ENCODE data around the gene CBLB.

The CBLB gene

DNA sequence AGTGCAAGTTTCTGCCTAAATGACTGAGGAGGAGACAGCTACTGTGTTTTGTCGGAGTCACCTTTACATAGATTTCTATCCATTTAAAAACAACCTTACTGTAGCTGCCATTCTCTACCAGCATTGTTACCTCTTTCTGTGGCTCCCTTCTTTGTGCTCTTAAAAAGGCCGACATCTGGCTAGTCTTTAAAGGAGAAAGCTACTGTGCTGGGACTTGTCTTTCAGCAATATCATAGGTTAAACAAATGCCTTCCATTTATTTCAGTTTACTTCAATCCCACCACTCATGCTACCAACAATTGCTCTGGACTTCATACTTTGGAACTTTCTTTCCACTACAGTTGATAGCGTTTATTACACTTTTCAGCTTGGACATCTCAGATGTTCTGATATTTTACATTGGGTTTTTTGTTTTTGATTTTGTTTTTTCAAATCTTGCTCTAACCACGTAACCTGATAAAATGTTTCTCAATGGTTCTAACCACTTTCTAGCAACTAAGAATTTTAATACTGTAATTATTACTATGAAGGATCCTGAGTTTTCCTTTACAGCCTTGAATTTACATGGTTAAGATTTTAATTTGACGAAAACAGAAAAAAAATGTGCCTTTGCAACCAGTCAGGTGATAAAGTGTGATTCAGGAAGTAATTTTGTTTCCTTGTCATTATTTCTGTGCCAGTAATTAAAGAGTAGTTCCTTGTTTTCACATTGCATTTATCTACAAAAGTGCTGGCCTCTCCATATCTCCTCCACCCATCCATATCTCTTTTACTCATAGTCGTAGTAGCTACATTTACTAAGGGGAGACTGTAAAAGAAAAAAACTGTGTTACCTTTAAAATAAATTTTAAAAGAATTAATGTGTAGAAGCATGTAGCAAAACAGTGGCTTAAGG, 1.3 kb upstream of the CBLB start:
- peak in 1 of 2 experiments; percentile 61 for DNase-seq

DNA sequence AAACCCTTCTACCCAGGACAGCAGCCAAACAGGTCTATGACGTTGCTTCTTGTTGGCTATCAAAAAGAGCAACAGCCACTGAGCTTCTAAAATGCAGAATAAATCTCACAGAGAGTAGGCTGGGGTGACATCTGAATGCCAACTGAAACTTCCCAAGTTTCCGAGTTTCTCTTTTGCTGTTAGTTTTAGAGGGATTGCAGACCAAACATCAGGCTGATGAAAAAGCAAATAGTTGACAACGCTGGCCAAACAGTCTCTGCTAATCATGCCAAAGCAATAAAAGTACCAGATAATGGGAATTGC, 670 bp upstream of the CBLB start:
- peak in 1 of 2 experiments; percentile 46 for DNase-seq

DNA sequence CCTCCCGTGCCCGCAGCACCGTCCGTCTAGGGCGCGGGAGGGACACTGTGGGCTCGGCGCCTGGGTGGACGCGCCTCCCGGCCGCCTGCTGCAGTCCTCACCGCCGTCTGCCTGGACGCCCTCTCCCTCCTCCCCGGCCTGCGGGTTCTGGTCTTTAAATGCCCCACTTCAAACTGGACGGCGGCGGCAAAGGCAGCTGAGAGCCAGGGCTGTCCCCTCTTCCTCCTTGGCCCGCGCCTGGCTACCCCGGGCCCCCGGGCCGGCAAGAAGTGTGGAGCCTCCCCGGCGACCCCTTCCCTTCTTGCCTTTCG, 426 bp downstream of the CBLB start:
- peak; percentile 63 to 70 for DNase-seq

GRCh38 chr3:105867712-105868430, 941 bp downstream of the CBLB start:
- peak in 1 of 2 experiments; percentile 47 for DNase-seq

DNA sequence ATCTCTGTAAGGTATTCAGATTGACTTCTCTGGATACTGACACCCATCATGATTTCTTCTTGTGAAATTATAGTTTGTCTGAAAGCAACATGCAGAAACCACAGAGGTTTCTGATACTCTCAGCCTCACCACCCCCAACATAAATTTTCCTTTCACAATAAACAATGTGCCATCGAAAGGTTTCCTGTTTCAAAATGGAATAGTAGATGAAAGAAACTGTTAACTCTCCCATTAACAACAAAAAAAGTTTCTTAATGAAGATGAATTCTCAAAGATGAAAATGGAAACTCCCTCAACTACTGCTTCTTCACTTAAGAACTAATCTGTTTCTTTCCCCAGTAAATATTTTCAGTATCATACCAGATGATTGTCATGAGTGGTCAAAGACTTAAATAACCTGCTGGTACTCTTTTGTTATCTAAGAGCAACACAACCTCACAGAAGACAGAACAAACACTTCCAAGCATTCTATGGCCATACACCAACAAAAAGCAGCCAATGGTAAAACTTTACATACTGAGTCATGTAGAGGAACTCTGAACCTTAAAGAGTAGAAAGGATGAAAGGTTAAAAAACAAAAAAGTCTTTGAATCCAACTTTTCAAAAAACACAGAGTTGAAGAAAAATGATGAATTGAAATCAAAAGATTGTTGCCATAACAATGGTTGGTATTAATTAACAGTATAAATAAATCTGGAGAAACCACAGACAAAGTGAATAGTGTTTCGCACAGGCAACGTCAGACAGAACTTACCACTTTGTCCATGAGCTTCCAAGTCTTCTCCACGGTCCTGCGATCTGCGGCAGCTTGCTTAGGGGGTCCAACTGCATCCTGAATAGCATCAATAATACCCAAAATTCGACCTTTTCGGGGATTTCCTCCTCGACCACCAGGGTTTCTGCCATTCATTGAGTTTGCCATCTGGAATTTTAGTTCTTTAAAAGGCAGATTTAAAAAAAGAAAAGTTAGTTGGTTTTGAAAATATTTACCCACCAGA, 1.9 kb downstream of the CBLB start:
- DNase-seq, result no peak

DNA sequence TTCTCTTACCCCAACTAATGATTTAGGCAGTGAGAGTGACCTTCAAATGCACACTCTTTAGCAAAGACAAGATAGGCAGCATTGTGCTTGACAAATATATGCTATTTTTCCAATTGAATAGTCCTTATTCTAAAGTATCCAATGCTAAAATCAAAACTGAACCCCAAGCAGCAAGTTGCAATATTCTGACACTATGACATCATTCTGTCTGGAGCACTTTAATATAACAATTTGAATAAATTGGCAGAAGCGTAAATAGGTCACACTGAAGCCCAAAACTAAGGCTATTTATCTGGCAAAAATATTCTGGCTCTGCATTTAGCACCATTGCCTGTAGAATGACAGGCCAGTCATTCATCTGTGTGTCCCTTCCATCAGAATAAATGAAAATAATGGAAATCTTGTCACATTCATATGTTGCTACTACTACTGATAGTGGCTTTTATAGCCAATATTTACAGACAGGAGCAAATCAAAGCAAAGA, 2.9 kb downstream of the CBLB start:
- DNase-seq, result no peak

DNA sequence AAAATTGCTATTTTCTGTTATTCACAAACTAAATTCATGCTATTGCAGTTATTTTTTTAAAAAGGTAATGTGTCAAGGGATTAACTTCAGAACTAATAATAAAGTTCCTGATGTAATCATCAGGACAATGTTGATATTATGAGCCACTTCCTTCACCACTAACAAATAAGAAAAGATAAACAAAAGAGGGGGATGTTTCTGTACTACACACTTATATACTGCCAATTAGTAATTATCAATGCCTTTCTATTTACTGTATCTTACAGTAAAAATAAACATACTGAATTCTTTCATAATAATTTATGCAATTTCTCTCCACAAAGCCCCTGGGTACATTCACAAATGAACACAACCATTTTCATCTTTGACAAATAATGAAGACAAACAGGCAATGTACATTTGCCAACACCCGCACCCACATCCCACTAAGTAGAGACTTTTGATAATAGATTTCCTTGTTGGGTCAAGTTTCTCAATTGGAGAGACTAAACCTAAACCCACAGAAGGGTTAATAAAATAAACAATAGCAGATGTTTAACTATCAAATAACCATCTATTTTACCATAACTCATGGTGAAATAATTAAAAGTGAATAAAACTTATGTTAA, 3.7 kb downstream of the CBLB start:
- no peak for DNase-seq

DNA sequence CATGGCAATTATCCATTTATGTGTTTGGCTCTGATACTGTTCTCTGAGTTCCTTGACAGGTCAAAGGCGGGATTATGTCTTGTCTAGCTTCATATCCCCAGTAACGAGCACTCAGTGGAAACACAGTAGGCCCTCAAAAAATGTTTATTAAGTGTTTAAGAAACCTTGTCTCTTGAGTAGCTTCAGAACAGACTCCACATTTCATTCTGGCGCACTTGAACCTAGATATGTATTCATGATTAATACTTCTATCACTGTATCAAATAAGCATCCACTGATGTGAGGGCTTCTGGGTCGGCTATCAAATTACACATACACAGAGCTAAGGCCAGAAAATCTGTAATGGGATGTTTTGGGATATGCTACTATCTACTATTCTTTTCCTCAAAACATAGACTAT, 4.6 kb downstream of the CBLB start:
- DNase-seq, result peak; percentile 46 to 62

- no peak for DNase-seq
Measured at GRCh38 chr3:105863608-105864007, 5.2 kb downstream of the CBLB start.

DNA sequence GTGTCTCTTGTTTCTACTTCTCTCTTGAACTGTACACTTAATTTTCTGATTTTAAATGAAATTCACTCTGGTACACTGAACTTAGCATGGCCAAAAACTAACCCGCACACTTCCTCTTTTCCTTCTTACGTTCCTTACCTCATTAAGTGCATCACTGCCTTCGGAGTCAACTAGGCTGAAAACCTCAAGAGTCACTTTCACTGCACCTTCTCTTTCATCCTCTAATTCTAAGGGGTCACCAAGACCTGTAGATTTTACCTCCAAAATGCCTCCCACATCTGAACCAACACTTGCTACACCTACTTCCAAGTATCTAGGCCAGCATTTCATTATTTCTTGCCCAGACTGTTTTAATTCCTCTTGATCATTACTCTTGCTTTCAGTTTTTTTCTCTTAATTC, 6.6 kb downstream of the CBLB start:
- no peak for DNase-seq

GRCh38 chr3:105860641-105861040, 8.2 kb downstream of the CBLB start:
- DNase-seq, result no peak

DNA sequence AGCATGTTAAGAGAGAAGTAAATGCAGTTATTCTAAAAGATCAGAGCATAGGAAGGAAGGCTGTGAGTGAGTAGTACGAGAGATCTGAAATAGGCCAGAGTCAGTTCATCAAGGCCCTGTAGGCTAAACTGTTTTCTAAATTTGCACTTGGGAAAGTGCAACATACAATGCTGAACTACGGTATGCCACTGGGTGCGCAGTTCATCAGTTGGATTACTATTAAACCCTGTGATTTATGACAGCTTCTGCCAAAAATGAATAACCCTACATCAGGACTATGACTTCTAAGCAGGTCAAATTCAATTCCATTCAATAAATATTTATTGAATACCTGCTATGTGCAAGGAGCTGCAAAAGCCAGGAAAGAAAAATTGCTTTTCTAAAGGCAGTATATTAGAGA, 10.8 kb downstream of the CBLB start:
- DNase-seq, result no peak

GRCh38 chr3:105857601-105858000, 11.2 kb downstream of the CBLB start:
- DNase-seq, result no peak

GRCh38 chr3:105856605-105857004, 12.2 kb downstream of the CBLB start:
- no peak for DNase-seq

- no peak for DNase-seq
Measured at GRCh38 chr3:105853801-105854432, 14.9 kb downstream of the CBLB start.

- no peak for DNase-seq
Measured at GRCh38 chr3:105851582-105851981, 17.2 kb downstream of the CBLB start.

DNA sequence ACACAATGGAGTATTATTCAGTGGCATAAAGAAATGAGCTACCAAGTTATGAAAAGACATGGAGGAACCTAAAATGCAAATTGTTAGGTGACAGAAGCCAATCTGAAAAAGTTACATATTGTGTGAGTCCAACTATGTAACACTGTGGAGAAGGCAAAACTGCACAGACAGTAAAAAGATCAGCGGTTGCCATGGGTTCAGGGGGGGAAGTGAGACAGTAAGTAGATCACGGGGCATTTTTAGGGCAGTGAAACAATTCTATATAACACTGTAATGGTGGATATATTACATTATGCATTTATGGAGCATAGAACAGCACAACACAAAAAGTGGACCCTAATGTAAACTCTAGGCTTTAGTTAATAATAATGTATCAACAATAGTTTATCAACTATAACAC, 17.6 kb downstream of the CBLB start:
- no peak for DNase-seq

- no peak for DNase-seq
Measured at GRCh38 chr3:105850593-105850992, 18.2 kb downstream of the CBLB start.

DNA sequence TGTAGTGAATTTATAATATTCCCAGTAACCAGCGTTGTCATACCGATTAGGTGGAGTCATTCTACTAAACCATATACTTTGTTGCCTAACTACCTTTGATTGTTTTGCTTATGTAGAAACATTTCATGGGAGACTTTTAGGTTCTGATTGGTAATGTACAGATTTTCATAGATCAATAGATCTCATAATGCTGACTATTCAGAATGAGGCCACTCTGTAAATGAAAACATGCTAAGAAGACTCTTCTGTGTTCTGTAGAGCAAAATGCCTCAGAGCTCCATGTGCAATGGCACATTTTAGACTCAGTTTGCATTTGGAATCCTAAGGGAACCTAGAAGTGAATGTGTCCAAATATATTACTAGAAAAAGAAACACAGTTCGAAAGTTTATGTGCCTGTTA, 20.0 kb downstream of the CBLB start:
- DNase-seq, result no peak

DNA sequence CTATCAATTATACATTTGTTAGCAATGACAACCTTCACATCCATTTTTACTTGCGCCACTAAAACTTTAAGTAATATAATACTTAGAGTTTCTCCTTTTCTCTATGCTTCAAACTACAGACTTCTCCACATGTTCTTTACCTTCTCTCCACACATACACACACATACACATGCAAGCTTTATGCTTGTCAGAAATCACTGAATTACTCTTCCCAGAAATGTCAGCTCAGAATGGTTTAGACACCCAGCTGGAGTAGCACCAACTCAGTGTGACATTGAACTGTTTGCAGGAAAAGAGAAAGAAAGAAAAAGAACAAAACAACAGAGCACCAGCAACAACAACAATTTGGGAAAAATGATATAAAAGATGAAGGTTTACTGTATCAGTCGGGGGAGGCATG, 20.9 kb downstream of the CBLB start:
- DNase-seq, result no peak

DNA sequence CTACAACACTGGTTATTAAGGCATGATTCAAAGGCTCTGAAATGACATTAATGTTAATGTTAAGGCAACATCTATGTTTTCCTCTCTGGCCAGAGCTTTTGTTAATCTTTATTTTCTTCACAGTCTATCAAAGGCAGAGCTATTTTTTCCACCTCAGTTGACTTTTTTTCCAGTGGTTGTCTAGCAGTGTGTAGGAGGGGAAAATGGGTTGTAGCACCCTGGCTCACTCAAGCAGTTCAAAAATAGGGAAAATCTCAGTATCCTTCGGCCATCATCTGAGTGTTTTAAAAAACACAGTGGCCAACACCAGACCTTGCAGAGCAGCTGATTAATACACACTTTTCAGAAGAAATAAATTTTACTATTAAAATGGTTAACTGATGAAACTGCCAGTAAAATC, 21.4 kb downstream of the CBLB start:
- no peak for DNase-seq

- no peak for DNase-seq
Measured at GRCh38 chr3:105846809-105847208, 22.0 kb downstream of the CBLB start.
